NCI-H1092 (cell line): ENCODE results near the gene BDKRB1.

ENCODE experiments used
- DNase-seq: peaks from one replicate; lab custom pipeline; 2025; lab: John Stamatoyannopoulos, UW

BDKRB1 gene

GRCh38 chr14:96261772-96262655, 6.0 kb downstream of the BDKRB1 start:
- DNase-seq: no peak

- no peak for DNase-seq
Observed at GRCh38 chr14:96263347-96264199, 7.6 kb downstream of the BDKRB1 start.

GRCh38 chr14:96264200-96264553, 8.2 kb downstream of the BDKRB1 start:
- DNase-seq: no peak

GRCh38 chr14:96264853-96265252, 8.8 kb downstream of the BDKRB1 start:
- no peak for DNase-seq

GRCh38 chr14:96265383-96266095, 9.5 kb downstream of the BDKRB1 start:
- DNase-seq: peak; percentile 55

- no peak for DNase-seq
Observed at GRCh38 chr14:96267336-96267735, 11.3 kb downstream of the BDKRB1 start.

- DNase-seq: no peak
Observed at GRCh38 chr14:96267916-96268315, 11.9 kb downstream of the BDKRB1 start.

- no peak for DNase-seq
Observed at GRCh38 chr14:96268431-96269358, 12.7 kb downstream of the BDKRB1 start.

GRCh38 chr14:96269359-96269710, 13.3 kb downstream of the BDKRB1 start:
- no peak for DNase-seq

GRCh38 chr14:96270565-96271420, 14.8 kb downstream of the BDKRB1 start:
- DNase-seq: no peak

- DNase-seq: no peak
Observed at GRCh38 chr14:96271421-96271762, 15.4 kb downstream of the BDKRB1 start.

- DNase-seq: no peak
Observed at GRCh38 chr14:96272777-96273473, 16.9 kb downstream of the BDKRB1 start.

- no peak for DNase-seq
Observed at GRCh38 chr14:96273629-96274028, 17.6 kb downstream of the BDKRB1 start.

- DNase-seq: no peak
Observed at GRCh38 chr14:96274122-96274521, 18.1 kb downstream of the BDKRB1 start.

- no peak for DNase-seq
Observed at GRCh38 chr14:96274543-96274942, 18.5 kb downstream of the BDKRB1 start.

- DNase-seq: peak; percentile 67
Observed at GRCh38 chr14:96275177-96276112, 19.4 kb downstream of the BDKRB1 start.

- DNase-seq: no peak
Observed at GRCh38 chr14:96277890-96278289, 21.9 kb downstream of the BDKRB1 start.

GRCh38 chr14:96279564-96279963, 23.6 kb downstream of the BDKRB1 start:
- no peak for DNase-seq

GRCh38 chr14:96280104-96280503, 24.1 kb downstream of the BDKRB1 start:
- no peak for DNase-seq
